ENCODE data around the gene LPP. TPM values are rescaled to one million over a fixed set of nuclear protein-coding genes. Genes with fewer than 3 reads are reported as not detected.

LPP gene
- total and polyA plus RNA-seq, 10 of the 15 experiments (the other 5 are each of a cell fraction or from before 2014, with no cell fraction given), result under 0.01 to 0.62 (median 0.03) TPM

DNA sequence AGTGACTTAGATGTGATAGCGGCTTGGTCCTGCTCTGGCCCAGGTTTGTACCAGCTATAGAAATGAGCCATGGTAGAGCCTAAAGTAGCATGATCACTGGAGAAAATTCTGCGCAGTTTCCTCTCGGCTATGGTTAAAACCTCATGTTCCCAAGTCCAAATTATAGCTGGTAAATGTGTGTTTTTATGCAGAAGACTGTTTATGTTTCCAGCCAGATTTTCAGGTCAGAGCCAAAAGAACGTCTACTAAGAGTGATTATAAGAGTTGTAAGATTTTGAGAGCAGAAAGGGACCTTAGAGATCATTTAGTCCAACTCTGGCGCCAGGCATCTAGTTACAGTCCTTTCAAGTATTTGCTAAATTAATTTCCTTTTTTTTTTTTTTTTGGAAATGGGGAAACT lies 333.7 kb downstream of the LPP start (continued):
- TF ChIP-seq RAD51 (IDR thresholded peaks at IDR 0.05) (no peak), CREM (IDR thresholded peaks at IDR 0.05; ENCODE audit: low read depth) (no peak), KAT2A (conservative IDR thresholded peaks at IDR 0.05; ENCODE audit: control insufficient read depth, low read depth, low read length) (no peak), NRF1 (conservative IDR thresholded peaks at IDR 0.05; ENCODE audit: low read depth, low read length) (no peak), MEF2A (IDR thresholded peaks at IDR 0.05; ENCODE audit: insufficient read depth, low read depth, low read length) (no peak), SUZ12 (IDR thresholded peaks at IDR 0.05; ENCODE audit: unreplicated experiment) (no peak)

DNA sequence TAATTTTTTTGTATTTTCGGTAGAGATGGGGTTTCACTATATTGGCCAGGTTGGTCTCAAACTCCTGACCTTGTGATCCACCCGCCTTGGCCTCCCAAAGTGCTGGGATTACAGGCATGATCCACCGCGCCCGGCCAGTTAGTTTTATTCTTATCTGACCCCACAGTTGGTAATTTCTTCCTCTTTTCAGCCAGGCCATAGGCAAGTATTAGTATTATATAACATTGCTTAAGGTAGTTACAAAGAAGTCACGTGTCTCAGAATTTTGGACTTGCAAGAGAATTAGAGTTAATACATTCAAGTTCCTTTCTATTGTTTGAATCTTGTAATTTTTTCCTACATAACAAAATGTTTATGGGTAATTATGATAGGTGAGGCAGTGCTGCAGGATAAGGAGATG lies 334.8 kb downstream of the LPP start:
- Histone ChIP-seq H3K4me1 (ENCODE audit: control insufficient read depth, insufficient read depth, low read length) (no peaks in the 10 kb centered on the region), H3K4me2 (ENCODE audit: control insufficient read depth, insufficient read depth) (no peak overlapping the region), H3K27me3 (replicated peaks in 1 of 2; ENCODE audit: control insufficient read depth in 2 of 2, insufficient read depth in 2 of 2, low read length in 1 of 2) (no peaks in the 10 kb centered on the region), H4K20me1 (ENCODE audit: control insufficient read depth, insufficient read depth) (no peaks in the 10 kb centered on the region), H3K9ac (ENCODE audit: control insufficient read depth, insufficient read depth, low read length) (no peak overlapping the region), H3K4me3 (no peak overlapping the region), H2AFZ (ENCODE audit: control insufficient read depth, low read depth, low read length) (no peak overlapping the region), H3K79me2 (ENCODE audit: control insufficient read depth, insufficient read depth, low read length) (no peaks in the 10 kb centered on the region), H3K9me3 (replicated peaks; ENCODE audit: control insufficient read depth, insufficient read depth, low read length) (no peaks in the 10 kb centered on the region), H3K36me3 (ENCODE audit: control insufficient read depth in 2 of 2, insufficient read depth in 2 of 2, low read length in 1 of 2) (no peaks in the 10 kb centered on the region), H3K27ac (ENCODE audit: control insufficient read depth, insufficient read depth) (no peak overlapping the region)
- FAIRE-seq (no peak), ATAC-seq (no peak), DNase-seq (ENCODE audit: low read depth, low spot score) (no peak)
- WGBS (ENCODE audit: insufficient coverage, insufficient replicate concordance, low lambda C conversion rate, missing lambda C conversion rate), result 82% methylated on average over 6 of the region's 6 CpGs
- ChIA-PET POLR2A (no interaction called here), SMC1A (ENCODE audit: uncharacterized antibody, unreplicated experiment) (no interaction called here), RAD21 (ENCODE audit: unreplicated experiment) (no interaction called here), CTCF (no interaction called here)
- BruUV-seq (replicated peaks), result no TSS peak
- intact Hi-C loops (cut with micrococcal nuclease; ENCODE audit: unreplicated experiment), result no loop called here
- no peak for TF ChIP-seq WRNIP1 (IDR thresholded peaks at IDR 0.05; ENCODE audit: borderline replicate concordance, low read depth, low read length)
- in situ Hi-C loops (cut with MboI), result no loop called here

Data from GM12878 (cell line).